ENCODE results near the gene ACOXL.

Gene ACOXL

GRCh38 chr2:111053825-111054515 is 321.6 kb downstream of the ACOXL start:
- no CpG with 5 or more reads among the region's 5 CpGs for WGBS (ENCODE audit: insufficient coverage, insufficient read length)
- Histone ChIP-seq H3K4me3 (ENCODE audit: low read length) (no peak overlapping the region), H3K9me3 (ENCODE audit: control insufficient read depth, insufficient read depth, low read length) (no peaks in the 10 kb centered on the region), H3K27ac (ENCODE audit: low read length) (no peak overlapping the region), H3K36me3 (ENCODE audit: control insufficient read depth, insufficient read depth, low read length) (no peaks in the 10 kb centered on the region), H3K4me1 (ENCODE audit: control insufficient read depth, insufficient read depth, low read length) (no peaks in the 10 kb centered on the region), H3K27me3 (ENCODE audit: control insufficient read depth, insufficient read depth, low read length) (no peaks in the 10 kb centered on the region)
- no peak for DNase-seq (ENCODE audit: low read depth, low spot score)

DNA sequence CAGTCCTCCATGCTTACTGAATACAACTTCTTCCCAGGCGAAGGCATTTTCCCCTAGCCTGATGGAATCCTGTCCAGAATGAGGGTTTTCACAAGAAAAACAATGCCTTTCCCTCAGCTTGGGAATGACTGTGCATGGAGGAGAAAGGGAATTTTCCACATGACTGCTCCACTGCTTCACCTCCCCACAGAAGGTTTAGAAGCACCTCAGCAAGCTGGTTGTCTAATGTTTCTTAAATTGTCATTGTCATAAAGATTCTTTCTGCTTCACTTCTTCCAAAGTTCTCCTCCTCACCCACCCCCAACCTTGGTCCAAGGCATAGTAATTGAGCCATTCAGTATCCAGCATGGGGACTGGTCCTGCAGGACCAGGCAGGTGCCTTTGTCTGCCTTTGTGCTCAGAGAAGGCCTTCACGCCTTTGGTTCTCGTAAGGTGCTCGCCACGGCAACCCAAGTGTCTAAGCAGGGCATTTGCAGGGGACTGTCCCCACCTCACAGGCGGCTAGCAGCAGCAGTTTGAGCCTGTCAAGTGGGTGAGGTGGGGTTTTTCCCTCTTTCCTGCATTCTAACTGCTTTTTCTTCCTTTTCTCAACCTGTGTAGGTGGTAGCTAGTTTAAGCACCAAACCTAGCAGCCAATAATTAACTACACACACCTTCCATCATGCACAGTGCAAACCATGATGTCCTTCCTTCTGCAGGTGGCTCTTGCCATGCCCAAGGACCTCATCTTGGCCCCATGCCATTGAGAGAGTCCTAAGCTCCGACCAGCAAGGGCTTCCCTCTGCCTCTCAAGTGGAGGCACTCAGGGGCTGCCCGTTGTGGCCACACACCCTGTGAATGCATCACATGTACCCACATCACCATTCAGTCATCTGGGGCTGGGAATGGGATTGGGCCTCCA is 322.7 kb downstream of the ACOXL start:
- Histone ChIP-seq H3K36me3 (ENCODE audit: control insufficient read depth, insufficient read depth, low read length) (no peaks in the 10 kb centered on the region), H3K4me3 (ENCODE audit: low read length) (no peak overlapping the region), H3K4me1 (ENCODE audit: control insufficient read depth, insufficient read depth, low read length) (no peaks in the 10 kb centered on the region), H3K27me3 (ENCODE audit: control insufficient read depth, insufficient read depth, low read length) (no peaks in the 10 kb centered on the region), H3K27ac (ENCODE audit: low read length) (no peak overlapping the region), H3K9me3 (ENCODE audit: control insufficient read depth, insufficient read depth, low read length) (no peaks in the 10 kb centered on the region)
- DNase-seq (ENCODE audit: low read depth, low spot score), result no peak
- no CpG with 5 or more reads among the region's 8 CpGs for WGBS (ENCODE audit: insufficient coverage, insufficient read length)

- Histone ChIP-seq H3K4me3 (ENCODE audit: low read length) (no peak overlapping the region), H3K9me3 (ENCODE audit: control insufficient read depth, insufficient read depth, low read length) (no peaks in the 10 kb centered on the region), H3K27ac (ENCODE audit: low read length) (no peak overlapping the region), H3K36me3 (ENCODE audit: control insufficient read depth, insufficient read depth, low read length) (no peaks in the 10 kb centered on the region), H3K27me3 (ENCODE audit: control insufficient read depth, insufficient read depth, low read length) (no peaks in the 10 kb centered on the region), H3K4me1 (ENCODE audit: control insufficient read depth, insufficient read depth, low read length) (no peaks in the 10 kb centered on the region)
- no peak for DNase-seq (ENCODE audit: low read depth, low spot score)
- WGBS (ENCODE audit: insufficient coverage, insufficient read length), result no CpG with 5 or more reads among the region's 2 CpGs
These were observed 323.4 kb downstream of the ACOXL start for GRCh38 chr2:111055735-111056134.

- Histone ChIP-seq H3K27ac (ENCODE audit: low read length) (no peak overlapping the region), H3K4me3 (ENCODE audit: low read length) (no peak overlapping the region)
- WGBS (ENCODE audit: insufficient coverage, insufficient read length), result no CpG with 5 or more reads among the region's 5 CpGs
These were observed 324.7 kb downstream of the ACOXL start for GRCh38 chr2:111057045-111057444.

DNA sequence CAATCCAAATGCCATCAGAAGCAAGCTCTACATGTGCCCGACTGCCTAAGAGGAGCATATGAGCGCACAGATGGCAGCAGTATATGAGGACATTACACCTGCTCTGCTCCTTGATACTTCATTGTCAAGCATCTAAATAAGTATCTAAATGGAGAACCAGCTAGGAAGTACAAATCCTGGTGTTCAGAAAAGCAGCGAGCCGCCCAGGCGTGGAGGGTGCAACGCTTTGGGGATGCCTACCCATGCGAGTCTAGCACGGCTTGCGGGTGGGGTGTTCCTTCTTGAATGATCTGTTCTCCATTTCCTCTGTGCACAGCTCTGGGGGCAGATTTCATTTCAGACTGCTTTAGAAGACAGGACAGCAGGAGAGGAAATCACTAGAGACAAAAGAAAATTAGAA is 325.3 kb downstream of the ACOXL start:
- H3K27me3 ChIP-seq (ENCODE audit: control insufficient read depth, insufficient read depth, low read length), result no peaks in the 10 kb centered on the region
- H3K27ac ChIP-seq (ENCODE audit: low read length), result no peak overlapping the region
- no peak overlapping the region for H3K4me3 ChIP-seq (ENCODE audit: low read length)
- no peaks in the 10 kb centered on the region for H3K9me3 ChIP-seq (ENCODE audit: control insufficient read depth, insufficient read depth, low read length)
- H3K4me1 ChIP-seq (ENCODE audit: control insufficient read depth, insufficient read depth, low read length), result no peaks in the 10 kb centered on the region
- no peaks in the 10 kb centered on the region for H3K36me3 ChIP-seq (ENCODE audit: control insufficient read depth, insufficient read depth, low read length)
- no CpG with 5 or more reads among the region's 9 CpGs for WGBS (ENCODE audit: insufficient coverage, insufficient read length)
- no peak for DNase-seq (ENCODE audit: low read depth, low spot score)

More at GRCh38 chr2:111057045-111057444, 324.7 kb downstream of the ACOXL start:
- H3K4me1 ChIP-seq (ENCODE audit: control insufficient read depth, insufficient read depth, low read length), result no peaks in the 10 kb centered on the region
- no peaks in the 10 kb centered on the region for H3K27me3 ChIP-seq (ENCODE audit: control insufficient read depth, insufficient read depth, low read length)
- no peak for DNase-seq (ENCODE audit: low read depth, low spot score)
- H3K36me3 ChIP-seq (ENCODE audit: control insufficient read depth, insufficient read depth, low read length), result no peaks in the 10 kb centered on the region
- no peaks in the 10 kb centered on the region for H3K9me3 ChIP-seq (ENCODE audit: control insufficient read depth, insufficient read depth, low read length)

DNA sequence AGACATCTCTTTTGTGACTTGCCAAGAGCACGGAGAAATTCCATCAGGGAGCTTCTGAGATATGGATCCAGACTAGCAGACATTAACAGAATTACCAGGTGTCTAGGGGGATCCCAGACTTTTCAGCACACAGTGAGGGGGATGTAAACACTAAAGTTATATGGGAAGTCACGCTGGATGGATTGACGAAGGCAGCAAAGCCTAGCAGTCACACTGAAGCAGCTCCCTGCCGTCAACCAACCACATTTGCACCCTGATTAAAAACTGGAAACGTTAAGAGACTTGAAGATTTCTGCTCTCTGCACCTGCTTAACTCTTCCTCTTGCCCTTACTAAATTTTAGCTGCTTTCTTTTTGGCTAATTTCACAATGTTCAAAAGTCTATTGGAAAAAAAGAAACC is 325.9 kb downstream of the ACOXL start:
- no CpG with 5 or more reads among the region's 5 CpGs for WGBS (ENCODE audit: insufficient coverage, insufficient read length)
- Histone ChIP-seq H3K4me1 (ENCODE audit: control insufficient read depth, insufficient read depth, low read length) (no peaks in the 10 kb centered on the region), H3K27me3 (ENCODE audit: control insufficient read depth, insufficient read depth, low read length) (no peaks in the 10 kb centered on the region), H3K9me3 (ENCODE audit: control insufficient read depth, insufficient read depth, low read length) (no peaks in the 10 kb centered on the region), H3K27ac (ENCODE audit: low read length) (no peak overlapping the region), H3K36me3 (ENCODE audit: control insufficient read depth, insufficient read depth, low read length) (no peaks in the 10 kb centered on the region), H3K4me3 (ENCODE audit: low read length) (no peak overlapping the region)
- no peak for DNase-seq (ENCODE audit: low read depth, low spot score)

DNA sequence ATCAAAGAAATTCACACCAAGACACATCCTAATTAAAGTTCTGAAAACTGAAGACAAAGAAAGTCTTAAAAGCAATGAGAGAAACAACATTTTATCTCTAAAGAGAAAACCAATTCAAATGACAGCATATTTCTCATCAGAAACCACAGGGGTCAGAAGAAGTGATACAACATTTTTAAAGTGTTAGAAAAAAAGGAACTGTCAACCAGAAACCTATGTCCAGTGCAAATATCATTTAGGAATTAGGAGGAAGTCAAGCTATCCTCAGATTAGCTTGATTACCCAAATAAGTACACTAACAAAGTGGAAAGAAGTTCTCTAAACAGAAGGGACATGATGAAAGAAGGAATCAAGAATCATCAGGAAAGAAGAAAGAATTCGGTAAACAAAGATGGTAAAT is 328.8 kb downstream of the ACOXL start:
- Histone ChIP-seq H3K27me3 (ENCODE audit: control insufficient read depth, insufficient read depth, low read length) (no peaks in the 10 kb centered on the region), H3K36me3 (ENCODE audit: control insufficient read depth, insufficient read depth, low read length) (no peaks in the 10 kb centered on the region), H3K4me3 (ENCODE audit: low read length) (no peak overlapping the region), H3K4me1 (ENCODE audit: control insufficient read depth, insufficient read depth, low read length) (no peaks in the 10 kb centered on the region), H3K27ac (ENCODE audit: low read length) (no peak overlapping the region), H3K9me3 (ENCODE audit: control insufficient read depth, insufficient read depth, low read length) (no peaks in the 10 kb centered on the region)
- no CpG with 5 or more reads among the region's 1 CpG for WGBS (ENCODE audit: insufficient coverage, insufficient read length)
- DNase-seq (ENCODE audit: low read depth, low spot score), result no peak

DNA sequence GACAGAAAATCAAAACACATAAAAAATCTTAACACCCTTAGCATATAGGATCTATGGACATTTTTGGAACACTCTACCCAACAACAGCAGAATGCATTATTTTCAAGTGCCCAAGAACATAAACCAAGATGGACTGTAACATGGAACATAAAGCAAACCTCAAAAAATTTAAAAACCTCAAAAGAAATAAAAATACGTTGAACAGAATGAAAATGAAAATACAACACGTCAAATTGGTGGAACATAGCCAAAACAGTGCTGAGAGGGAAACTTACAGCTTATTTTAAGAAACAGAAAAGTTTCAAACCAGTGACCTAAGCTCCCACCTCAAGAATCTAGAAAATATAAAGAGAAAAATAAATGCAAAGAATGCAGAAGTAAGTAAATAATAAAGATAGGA is 330.0 kb downstream of the ACOXL start:
- Histone ChIP-seq H3K4me1 (ENCODE audit: control insufficient read depth, insufficient read depth, low read length) (no peaks in the 10 kb centered on the region), H3K4me3 (ENCODE audit: low read length) (no peak overlapping the region), H3K27me3 (ENCODE audit: control insufficient read depth, insufficient read depth, low read length) (no peaks in the 10 kb centered on the region), H3K36me3 (ENCODE audit: control insufficient read depth, insufficient read depth, low read length) (no peaks in the 10 kb centered on the region), H3K9me3 (ENCODE audit: control insufficient read depth, insufficient read depth, low read length) (no peaks in the 10 kb centered on the region), H3K27ac (ENCODE audit: low read length) (no peak overlapping the region)
- WGBS (ENCODE audit: insufficient coverage, insufficient read length), result no CpG with 5 or more reads among the region's 2 CpGs
- DNase-seq (ENCODE audit: low read depth, low spot score), result no peak

DNA sequence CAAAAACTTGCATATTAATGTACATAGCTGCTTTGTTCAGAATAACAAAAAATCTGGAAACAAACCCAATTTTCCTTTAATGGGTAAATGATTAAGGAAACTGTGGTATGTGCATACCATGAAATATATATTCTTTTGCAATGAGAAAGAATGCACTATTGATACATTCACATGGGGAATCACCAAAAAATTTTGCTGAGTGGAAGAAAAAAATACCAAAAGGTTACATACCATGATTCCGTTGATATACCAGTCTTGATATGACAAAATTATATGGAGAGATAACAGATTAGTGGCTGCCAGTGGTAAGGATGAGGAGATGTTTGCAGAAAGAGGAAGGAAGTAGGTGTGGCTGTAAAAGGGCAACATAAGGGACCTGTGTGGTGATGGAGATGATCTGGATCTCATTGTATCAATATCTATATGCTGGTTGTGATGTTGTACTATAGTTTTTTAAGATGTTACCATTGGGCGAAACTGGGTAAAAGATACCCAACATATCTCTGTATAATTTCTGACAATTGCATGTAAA is 333.8 kb downstream of the ACOXL start:
- no CpG with 5 or more reads among the region's 2 CpGs for WGBS (ENCODE audit: insufficient coverage, insufficient read length)
- peaks cover 5% of the 10 kb centered on the region for H3K4me1 ChIP-seq (ENCODE audit: control insufficient read depth, insufficient read depth, low read length)
- no peaks in the 10 kb centered on the region for H3K9me3 ChIP-seq (ENCODE audit: control insufficient read depth, insufficient read depth, low read length)
- DNase-seq (ENCODE audit: low read depth, low spot score), result no peak
- H3K36me3 ChIP-seq (ENCODE audit: control insufficient read depth, insufficient read depth, low read length), result no peaks in the 10 kb centered on the region
- no peak overlapping the region for H3K27ac ChIP-seq (ENCODE audit: low read length)
- H3K4me3 ChIP-seq (ENCODE audit: low read length), result no peak overlapping the region
- H3K27me3 ChIP-seq (ENCODE audit: control insufficient read depth, insufficient read depth, low read length), result no peaks in the 10 kb centered on the region

DNA sequence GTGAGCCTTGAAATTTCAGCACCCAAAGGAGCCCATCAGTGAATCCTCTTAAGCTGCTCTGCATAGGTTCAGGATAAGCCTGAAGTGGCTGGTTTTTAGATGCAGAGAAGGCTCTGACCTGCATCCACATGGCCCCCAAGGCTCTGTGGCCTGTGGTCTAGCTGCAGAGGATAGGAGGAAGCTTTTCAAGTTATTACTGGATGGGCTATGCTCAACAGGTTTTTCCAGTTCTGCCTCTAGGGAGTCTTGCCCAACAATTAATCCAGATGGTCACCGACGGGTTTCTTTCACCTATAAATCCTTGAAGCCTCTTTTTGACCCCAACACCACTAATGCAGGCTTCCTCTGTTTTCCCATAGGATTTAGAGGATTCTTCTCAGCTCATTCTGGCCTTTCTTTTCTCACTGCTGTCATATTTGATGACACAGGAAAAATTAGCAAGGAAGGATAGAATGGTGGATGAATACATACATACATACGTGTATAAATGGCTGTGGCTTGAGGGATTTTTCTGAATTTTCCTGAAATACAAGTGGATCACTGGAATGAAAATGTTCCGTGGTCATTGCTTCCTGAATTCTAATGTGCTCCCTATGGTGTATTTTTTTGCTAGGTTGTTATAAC is 336.2 kb downstream of the ACOXL start:
- WGBS (ENCODE audit: insufficient coverage, insufficient read length), result no CpG with 5 or more reads among the region's 4 CpGs
- Histone ChIP-seq H3K27me3 (ENCODE audit: control insufficient read depth, insufficient read depth, low read length) (no peaks in the 10 kb centered on the region), H3K4me3 (ENCODE audit: low read length) (no peak overlapping the region), H3K4me1 (ENCODE audit: control insufficient read depth, insufficient read depth, low read length) (peaks cover 5% of the 10 kb centered on the region), H3K9me3 (ENCODE audit: control insufficient read depth, insufficient read depth, low read length) (no peaks in the 10 kb centered on the region), H3K27ac (ENCODE audit: low read length) (no peak overlapping the region), H3K36me3 (ENCODE audit: control insufficient read depth, insufficient read depth, low read length) (no peaks in the 10 kb centered on the region)
- DNase-seq (ENCODE audit: low read depth, low spot score), result peak; percentile 4

All from iPS DF 6.9 (cell line).